ENCODE results near the gene APOBEC3F.
"Not testable (repeated sequence)": the region's sequence is repeated elsewhere in the genome, so short reads cannot be mapped to it uniquely, and the experiment has no call there.

APOBEC3F gene

GRCh38 chr22:39026509-39027150 is 14.0 kb upstream of the APOBEC3F start:
- no peak for DNase-seq (ENCODE audit: low read depth in 1 of 2, low spot score in 1 of 2)

- no peak for DNase-seq (ENCODE audit: low read depth in 1 of 2, low spot score in 1 of 2)
Measured at GRCh38 chr22:39027717-39028116, 12.9 kb upstream of the APOBEC3F start.

GRCh38 chr22:39028281-39028680 is 12.4 kb upstream of the APOBEC3F start:
- DNase-seq (ENCODE audit: low read depth in 1 of 2, low spot score in 1 of 2): no peak

- DNase-seq (ENCODE audit: low read depth in 1 of 2, low spot score in 1 of 2): no peak
Measured at GRCh38 chr22:39029227-39029626, 11.4 kb upstream of the APOBEC3F start.

- no peak for DNase-seq (ENCODE audit: low read depth in 1 of 2, low spot score in 1 of 2)
Measured at GRCh38 chr22:39030705-39031104, 10.0 kb upstream of the APOBEC3F start.

- DNase-seq (ENCODE audit: low read depth in 1 of 2, low spot score in 1 of 2): not testable (repeated sequence)
Measured at GRCh38 chr22:39031434-39032295, 9.0 kb upstream of the APOBEC3F start.

GRCh38 chr22:39037071-39037470 is 3.6 kb upstream of the APOBEC3F start:
- DNase-seq (ENCODE audit: low read depth in 1 of 2, low spot score in 1 of 2): not testable (repeated sequence)

GRCh38 chr22:39039306-39040126 is 1.1 kb upstream of the APOBEC3F start:
- no peak for DNase-seq (ENCODE audit: low read depth in 1 of 2, low spot score in 1 of 2)

GRCh38 chr22:39040155-39040537 is 518 bp upstream of the APOBEC3F start:
- DNase-seq (ENCODE audit: low read depth in 1 of 2, low spot score in 1 of 2): not testable (repeated sequence)

GRCh38 chr22:39041908-39042307 is 1.2 kb downstream of the APOBEC3F start:
- DNase-seq (ENCODE audit: low read depth in 1 of 2, low spot score in 1 of 2): no peak

GRCh38 chr22:39043063-39043462 is 2.4 kb downstream of the APOBEC3F start:
- not testable (repeated sequence) for DNase-seq (ENCODE audit: low read depth in 1 of 2, low spot score in 1 of 2)

GRCh38 chr22:39045136-39045535 is 4.5 kb downstream of the APOBEC3F start:
- not testable (repeated sequence) for DNase-seq (ENCODE audit: low read depth in 1 of 2, low spot score in 1 of 2)

- DNase-seq (ENCODE audit: low read depth in 1 of 2, low spot score in 1 of 2): not testable (repeated sequence)
Measured at GRCh38 chr22:39049486-39049885, 8.8 kb downstream of the APOBEC3F start.

- DNase-seq (ENCODE audit: low read depth in 1 of 2, low spot score in 1 of 2): not testable (repeated sequence)
Measured at GRCh38 chr22:39051844-39052495, 11.3 kb downstream of the APOBEC3F start.

GRCh38 chr22:39055658-39056057 is 15.0 kb downstream of the APOBEC3F start:
- DNase-seq (ENCODE audit: low read depth in 1 of 2, low spot score in 1 of 2): no peak

GRCh38 chr22:39061290-39061689 is 20.6 kb downstream of the APOBEC3F start:
- not testable (repeated sequence) for DNase-seq (ENCODE audit: low read depth in 1 of 2, low spot score in 1 of 2)

GRCh38 chr22:39061951-39062350 is 21.3 kb downstream of the APOBEC3F start:
- DNase-seq (ENCODE audit: low read depth in 1 of 2, low spot score in 1 of 2): not testable (repeated sequence)

GRCh38 chr22:39063904-39064303 is 23.2 kb downstream of the APOBEC3F start:
- DNase-seq (ENCODE audit: low read depth in 1 of 2, low spot score in 1 of 2): not testable (repeated sequence)

- not testable (repeated sequence) for DNase-seq (ENCODE audit: low read depth in 1 of 2, low spot score in 1 of 2)
Measured at GRCh38 chr22:39066442-39067276, 26.0 kb downstream of the APOBEC3F start.
